Measurements from ENCODE around the gene KCNK15.

The KCNK15 gene

DNA sequence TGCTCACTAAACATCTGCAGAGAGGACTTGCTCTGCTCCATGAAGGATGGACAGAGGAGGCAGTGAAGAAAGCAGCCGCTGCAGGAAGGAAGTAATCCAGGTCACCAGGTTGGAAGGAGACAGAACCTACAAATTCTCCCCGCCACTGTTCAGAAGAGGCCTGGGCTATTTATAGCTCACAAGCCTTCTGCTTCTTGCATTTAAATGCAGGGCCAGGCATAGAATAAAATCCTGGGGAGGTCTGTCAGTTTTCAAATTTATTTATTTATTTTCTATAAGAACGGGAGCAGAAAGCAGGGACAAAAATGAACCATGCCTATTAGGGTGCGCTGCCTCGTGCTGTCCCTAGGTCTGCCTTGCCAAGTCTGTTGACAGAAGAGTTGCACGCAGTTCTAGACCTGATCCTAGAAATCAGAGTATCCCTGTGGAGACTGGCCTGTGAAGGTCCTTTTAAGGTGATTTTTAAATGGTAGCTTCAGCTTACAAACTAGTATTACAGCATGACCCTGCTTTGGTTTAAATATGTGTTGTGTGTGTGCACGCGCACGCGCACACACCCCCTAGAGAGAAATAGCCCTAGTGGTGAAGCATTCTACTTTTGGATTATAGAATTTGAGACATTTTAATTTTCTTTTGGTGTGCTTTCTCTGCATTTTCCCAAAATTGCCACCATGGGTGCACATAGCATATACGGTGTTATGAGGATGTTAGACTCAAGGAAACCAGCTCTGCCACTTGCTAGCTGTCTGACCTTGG, 45.2 kb downstream of the KCNK15 start:
- DNase-seq (ENCODE audit: low read depth): no peak

GRCh38 chr20:44792796-44793195, 47.1 kb downstream of the KCNK15 start:
- DNase-seq (ENCODE audit: low read depth): no peak

- DNase-seq (ENCODE audit: low read depth): no peak
Measured at GRCh38 chr20:44795836-44796235, 50.2 kb downstream of the KCNK15 start.

DNA sequence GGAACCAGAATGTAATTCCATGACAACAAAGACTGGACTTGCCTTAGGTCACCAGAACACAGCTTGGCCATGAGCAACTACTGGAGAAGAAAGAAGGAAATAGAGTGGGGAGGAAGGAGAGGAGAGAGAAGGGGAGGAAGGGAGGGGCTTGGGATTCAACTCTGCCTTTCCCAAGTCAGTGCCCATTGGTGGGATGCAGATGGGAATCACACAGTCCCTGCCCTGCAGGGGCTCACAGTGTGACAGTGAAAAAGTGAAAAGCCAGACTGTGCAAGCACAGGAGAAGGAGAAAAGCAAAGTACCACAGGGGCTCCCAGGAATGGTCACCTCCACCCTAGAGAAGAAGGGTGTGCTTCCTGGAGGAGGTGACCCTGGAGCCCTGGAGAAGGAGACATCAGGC, 50.6 kb downstream of the KCNK15 start:
- DNase-seq (ENCODE audit: low read depth): no peak

DNA sequence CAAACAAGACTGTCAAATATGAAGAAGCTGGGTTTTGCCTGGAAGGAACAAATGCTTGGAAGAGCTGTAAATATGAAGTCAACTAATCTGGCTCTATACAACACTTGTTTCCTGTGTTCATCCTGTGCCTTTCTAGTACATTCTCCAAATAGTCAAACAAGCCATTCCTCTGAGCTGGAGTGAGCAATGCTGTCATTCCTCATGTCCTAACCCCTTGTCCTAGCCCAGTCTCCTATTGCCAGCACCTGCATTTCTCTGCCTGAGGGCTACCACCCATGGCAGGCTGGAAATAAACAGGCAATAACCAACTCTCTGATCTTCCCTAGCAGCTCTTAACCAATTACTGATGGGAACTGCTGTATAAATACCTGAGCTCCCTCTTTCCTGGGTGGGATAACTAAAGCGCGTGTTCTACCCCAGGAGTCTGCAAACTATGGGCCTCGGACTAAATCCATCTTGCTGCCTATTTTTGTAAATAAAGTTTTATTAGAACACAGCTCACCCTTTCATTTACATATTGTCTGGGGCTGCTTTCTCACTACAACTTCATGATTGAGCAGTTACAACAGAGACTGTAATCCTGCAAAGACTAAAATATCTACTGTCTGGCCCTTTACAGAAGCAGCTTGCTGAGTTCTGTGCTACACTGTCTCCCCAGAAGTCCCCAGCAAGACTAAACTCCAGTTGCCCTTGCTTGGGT, 51.2 kb downstream of the KCNK15 start:
- no peak for DNase-seq (ENCODE audit: low read depth)

DNA sequence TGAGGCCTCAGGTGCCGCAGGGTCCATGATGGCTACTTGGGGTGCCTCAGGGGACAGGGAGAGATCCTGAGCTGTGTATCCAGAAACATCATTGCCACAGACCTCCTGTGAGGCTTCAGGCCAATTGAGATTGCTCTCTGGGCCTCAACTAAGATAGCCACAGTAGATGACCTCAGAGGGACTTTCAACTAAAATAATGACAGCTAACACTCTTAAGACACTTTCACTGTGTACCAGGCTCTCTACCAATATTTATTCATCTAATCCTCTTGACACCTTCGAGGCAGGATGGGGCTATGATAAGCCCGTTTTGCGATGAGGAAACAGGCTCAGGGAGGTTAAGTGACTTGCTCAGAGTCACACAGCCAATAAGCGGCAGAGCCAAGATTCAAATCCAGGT, 54.0 kb downstream of the KCNK15 start:
- no peak for DNase-seq (ENCODE audit: low read depth)

DNA sequence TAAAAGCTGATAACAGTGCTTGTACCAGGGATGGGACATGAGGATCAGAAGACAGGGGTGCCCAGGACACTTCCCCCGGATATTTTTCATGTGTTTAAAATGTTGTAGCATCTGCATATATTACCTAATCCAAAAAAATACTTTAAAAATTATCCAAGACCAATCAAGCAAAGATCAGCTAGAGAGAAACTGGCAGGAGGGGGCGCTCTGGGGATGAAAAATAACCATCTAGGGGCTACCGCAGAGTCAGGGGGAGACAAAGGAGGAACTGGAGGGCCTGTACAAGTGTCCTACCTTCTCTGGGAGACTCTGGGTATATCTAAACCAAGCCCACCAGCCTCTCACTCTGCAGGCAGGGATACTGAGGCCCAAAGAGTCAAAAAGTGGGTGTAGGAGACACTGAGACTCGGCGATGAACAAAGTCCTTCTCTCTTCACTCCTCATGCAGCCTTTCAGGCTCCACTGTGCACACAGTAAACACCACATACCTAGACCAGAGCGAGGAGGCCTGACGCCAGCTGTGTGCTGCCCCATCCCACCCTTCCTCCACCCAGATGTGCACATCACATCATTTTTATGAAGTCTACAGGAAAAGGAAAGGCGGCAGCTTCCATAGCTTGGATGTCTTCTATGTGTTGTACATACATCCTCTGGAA, 54.9 kb downstream of the KCNK15 start:
- DNase-seq (ENCODE audit: low read depth): no peak
